Coronary artery (tissue), 2 donors: Measurements from ENCODE around the gene TMEM165.

Experiments
- DNase-seq: peaks from one replicate; pipeline ENCODE4 v3.0.0-alpha.2; 2017; ENCODE audit warnings: low spot score
- H3K27ac ChIP-seq, 2 donors: fragments of 200-600 bp; sonication (generic); one replicate each; pipeline ENCODE4 v1.5.1; 2016 to 2019
- H3K4me3 ChIP-seq: fragments of 200-600 bp; sonication (generic); 2 replicates; pipeline ENCODE4 v1.5.1; 2016; ENCODE audit warnings: mild to moderate bottlenecking, moderate library complexity
- CTCF ChIP-seq: fragments of 200-600 bp; sonication (generic); IDR thresholded peaks from one replicate; pipeline ENCODE4 v1.5.1; 2019; ENCODE audit warnings: antibody characterized with exemption

The TMEM165 gene

GRCh38 chr4:55416176-55416575 lies 20.4 kb downstream of the TMEM165 start:
- Histone ChIP-seq H3K27ac (no peak overlapping the region), H3K4me3 (no peak overlapping the region)
- TF ChIP-seq CTCF = no peak
- DNase-seq = no peak

GRCh38 chr4:55424791-55425190 lies 29.0 kb downstream of the TMEM165 start:
- DNase-seq = no peak
- Histone ChIP-seq H3K4me3 (no peak overlapping the region), H3K27ac (no peak overlapping the region)
- no peak for TF ChIP-seq CTCF

- Histone ChIP-seq H3K4me3 (no peak overlapping the region), H3K27ac (peak overlapping the region; percentile 3 to 28)
- no peak for TF ChIP-seq CTCF
- DNase-seq = no peak
Observed at GRCh38 chr4:55431710-55432336, 36.1 kb downstream of the TMEM165 start.

- no peak for DNase-seq
- no peak for TF ChIP-seq CTCF
- H3K27ac ChIP-seq = peak overlapping the region in 1 of 2 donors; percentile 29
- H3K4me3 ChIP-seq = no peak overlapping the region
Observed at GRCh38 chr4:55435141-55435841, 39.5 kb downstream of the TMEM165 start.

GRCh38 chr4:55437356-55437796 lies 41.6 kb downstream of the TMEM165 start:
- no peak for TF ChIP-seq CTCF
- Histone ChIP-seq H3K27ac (no peak overlapping the region), H3K4me3 (no peak overlapping the region)
- no peak for DNase-seq

GRCh38 chr4:55437823-55438222 lies 42.1 kb downstream of the TMEM165 start:
- TF ChIP-seq CTCF = no peak
- no peak overlapping the region for H3K27ac ChIP-seq
- no peak for DNase-seq
- H3K4me3 ChIP-seq = no peak overlapping the region

GRCh38 chr4:55438314-55438713 lies 42.6 kb downstream of the TMEM165 start:
- no peak for TF ChIP-seq CTCF
- DNase-seq = no peak
- Histone ChIP-seq H3K27ac (no peak overlapping the region), H3K4me3 (no peak overlapping the region)
